CD4-positive, alpha-beta T cell treated with Interleukin-4 for 1 hour (primary cell): ENCODE results near the gene APBA1.
"Not testable (repeated sequence)": the region's sequence is repeated elsewhere in the genome, so short reads cannot be mapped to it uniquely, and the experiment has no call there.

ENCODE experiments used
- DNase-seq, 2 donors: peaks; one replicate each; pipeline ENCODE4 v3.0.0-alpha.2; 2020 to 2022

APBA1 gene

DNA sequence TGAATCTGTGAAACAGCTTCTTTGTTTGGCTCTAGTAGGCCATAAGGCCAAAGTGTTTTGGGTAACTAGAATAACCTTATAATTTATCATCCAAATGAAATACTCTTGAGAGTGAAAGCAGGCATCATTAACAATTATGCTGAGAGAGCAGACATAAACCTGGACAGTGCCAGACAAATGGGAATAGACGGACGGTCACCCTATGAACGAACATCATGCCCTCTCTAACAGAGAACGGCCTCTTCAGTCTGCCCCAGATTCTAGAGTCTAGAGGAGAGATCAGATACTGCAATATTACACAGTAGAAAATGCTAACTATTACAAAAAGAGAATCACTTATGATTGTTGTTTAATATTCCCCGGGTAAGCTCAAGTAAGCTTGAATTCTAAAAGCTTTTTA is 68.5 kb downstream of the APBA1 start:
- DNase-seq: no peak

DNA sequence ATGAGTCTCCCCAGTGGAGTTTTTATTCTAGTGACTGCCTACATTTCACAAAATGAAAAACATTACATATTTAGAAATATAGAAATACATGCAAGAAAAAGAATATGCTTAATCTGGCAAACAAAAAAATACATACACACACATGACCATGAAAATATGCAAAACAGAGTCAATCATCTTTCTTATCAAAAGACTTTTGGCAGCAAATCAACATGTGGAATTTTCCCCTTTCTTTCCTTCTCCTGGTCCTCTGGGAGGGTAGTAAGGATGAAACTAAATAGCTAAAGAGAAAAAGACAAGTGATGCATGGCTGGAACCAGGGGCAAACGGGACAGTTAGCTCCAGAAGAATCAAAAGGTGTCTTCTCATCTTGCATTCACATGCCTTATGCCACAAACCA is 69.4 kb downstream of the APBA1 start:
- no peak for DNase-seq

DNA sequence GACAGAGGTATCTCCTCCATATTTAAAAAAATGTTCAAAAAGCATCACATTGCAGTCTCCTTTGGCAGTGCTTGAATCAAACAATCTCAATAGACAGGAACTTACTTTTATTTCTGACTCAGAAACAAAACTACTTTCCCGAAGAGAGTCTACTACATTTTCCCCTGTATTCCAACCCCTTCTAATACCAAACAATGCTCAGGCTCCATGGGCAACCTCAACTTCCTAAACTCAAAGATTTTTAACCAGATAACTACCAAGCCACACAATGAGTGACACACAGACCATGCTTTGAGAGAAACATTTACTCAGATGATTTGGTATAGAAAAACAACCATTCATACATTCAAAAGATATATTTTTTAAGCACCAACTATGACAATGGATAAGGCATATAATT is 70.5 kb downstream of the APBA1 start:
- DNase-seq: no peak

DNA sequence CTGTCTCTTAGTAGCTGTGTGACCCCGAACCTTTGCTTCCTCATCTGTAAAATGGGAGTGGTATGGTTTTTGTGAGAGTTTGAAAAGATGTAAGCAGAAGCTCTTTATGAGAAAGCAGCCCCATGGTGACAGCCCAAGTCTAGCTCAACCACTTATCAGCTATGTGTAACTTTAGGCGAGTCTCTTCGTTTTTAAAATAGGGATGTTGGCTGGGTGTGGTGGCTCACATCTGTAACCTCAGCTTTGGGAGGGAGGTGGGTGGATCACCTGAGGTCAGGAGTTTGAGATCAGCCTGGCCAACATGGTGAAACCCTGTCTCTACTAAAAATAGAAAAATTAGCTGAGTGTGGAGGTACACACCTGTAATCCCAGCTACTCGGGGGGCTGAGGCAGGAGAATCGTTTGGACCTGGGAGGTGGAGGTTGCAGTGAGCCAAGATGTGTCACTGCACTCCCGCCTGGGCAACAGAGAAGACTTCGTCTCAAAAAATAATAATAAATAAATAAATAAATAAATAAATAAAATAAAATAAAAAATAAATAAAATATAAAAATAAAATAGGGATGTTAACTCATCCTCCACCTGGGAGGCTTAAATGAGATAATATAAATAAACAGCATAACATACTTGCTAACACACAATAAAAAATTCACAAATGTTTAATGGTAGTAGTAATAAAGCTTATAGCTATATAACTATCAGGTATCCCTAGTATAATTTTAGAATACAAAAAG is 71.7 kb downstream of the APBA1 start:
- DNase-seq: no peak

DNA sequence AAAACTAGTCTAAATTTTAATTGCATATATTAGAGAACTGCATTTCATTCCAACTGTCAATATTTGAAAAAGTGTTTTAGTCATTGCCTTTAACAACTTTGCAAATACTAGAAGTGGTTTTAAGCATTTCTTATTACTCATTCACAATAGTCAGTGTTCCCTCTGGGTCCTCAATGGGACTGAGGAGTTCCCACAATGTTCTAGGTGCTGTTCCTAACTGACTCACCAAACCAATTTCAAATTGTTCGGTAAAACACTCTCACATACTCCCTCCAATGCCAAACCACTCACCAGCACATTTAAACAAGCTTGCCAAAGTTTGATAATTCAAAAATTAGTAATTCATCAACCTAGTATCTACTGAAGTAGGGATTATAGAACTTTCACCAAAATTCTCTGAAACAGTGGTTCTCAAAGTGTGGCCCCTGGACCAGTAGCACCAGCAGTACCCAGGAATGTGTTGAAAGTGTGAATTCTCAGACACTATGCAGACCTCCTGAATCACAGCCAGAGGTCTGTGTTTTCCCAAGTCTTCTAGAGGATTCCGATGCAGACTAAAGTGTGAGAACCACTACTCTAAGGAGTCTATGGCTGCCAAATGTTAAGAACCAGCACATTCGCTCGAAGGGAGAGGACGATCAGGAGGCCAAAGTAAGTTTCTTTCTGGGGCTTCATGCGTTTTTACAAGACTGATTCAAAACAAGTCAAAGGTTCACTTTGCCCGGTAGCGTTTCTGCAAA is 72.8 kb downstream of the APBA1 start:
- DNase-seq: no peak

GRCh38 chr9:69596906-69597305 is 75.3 kb downstream of the APBA1 start:
- DNase-seq: not testable (repeated sequence)

GRCh38 chr9:69594180-69594579 is 78.0 kb downstream of the APBA1 start:
- no peak for DNase-seq

DNA sequence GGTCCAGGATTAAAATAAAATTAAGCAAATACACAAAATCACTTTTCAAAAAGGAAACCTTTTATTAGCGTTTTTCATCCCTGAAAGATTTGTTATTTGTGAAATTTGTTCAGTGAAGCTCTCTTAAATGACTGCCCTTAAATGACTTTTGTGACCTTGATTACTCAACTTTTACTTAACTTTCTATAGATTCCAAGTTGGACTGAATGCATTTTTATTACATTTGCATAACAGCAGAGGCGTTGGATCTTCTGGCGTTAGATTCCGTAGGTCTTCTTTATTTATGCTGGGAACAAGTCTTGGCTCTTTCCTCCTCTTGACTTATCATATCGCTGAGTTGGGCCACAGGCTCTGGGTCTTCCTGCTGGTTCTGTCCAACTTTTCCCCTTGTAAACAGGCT is 78.4 kb downstream of the APBA1 start:
- no peak for DNase-seq

DNA sequence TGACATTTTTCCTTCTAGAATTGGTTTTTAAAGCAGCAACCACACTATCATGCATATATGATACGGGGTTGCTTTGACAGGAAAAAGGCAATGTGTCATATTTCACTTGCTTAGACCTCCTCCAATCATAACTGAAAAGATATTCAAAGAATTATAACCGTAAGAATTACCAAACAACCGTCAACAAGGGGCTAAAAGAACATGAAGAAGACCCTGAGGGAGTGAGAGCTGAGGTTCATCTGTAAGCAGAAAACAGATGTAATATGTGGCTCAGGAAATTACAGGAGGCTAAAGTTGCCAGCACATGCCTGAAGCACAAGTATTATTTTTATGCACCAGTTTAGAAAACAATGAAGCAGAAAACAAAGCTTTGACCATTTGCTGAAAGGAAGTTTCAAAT is 78.9 kb downstream of the APBA1 start:
- DNase-seq: no peak

GRCh38 chr9:69590266-69590665 is 81.9 kb downstream of the APBA1 start:
- DNase-seq: no peak

DNA sequence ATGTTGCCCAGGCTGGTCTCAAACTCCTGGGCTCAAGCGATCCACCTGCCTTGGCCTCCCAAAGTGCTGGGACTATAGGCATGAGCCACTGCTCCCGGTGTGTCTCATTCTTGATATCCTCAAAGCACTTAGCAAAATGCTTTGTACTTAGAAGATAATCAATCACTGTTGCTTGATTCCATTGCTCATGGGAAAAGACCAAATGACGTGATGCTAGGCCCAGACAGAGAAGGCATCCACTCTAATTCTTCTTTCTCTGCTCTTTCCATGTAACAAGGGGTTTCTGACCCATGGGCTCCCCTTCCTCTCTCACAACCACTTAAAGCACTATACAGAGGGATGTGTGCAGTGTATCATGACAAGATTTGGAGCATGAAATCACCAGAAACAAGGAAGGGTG is 83.0 kb downstream of the APBA1 start:
- no peak for DNase-seq

GRCh38 chr9:69585571-69585970 is 86.6 kb downstream of the APBA1 start:
- no peak for DNase-seq

GRCh38 chr9:69584759-69585158 is 87.4 kb downstream of the APBA1 start:
- no peak for DNase-seq

DNA sequence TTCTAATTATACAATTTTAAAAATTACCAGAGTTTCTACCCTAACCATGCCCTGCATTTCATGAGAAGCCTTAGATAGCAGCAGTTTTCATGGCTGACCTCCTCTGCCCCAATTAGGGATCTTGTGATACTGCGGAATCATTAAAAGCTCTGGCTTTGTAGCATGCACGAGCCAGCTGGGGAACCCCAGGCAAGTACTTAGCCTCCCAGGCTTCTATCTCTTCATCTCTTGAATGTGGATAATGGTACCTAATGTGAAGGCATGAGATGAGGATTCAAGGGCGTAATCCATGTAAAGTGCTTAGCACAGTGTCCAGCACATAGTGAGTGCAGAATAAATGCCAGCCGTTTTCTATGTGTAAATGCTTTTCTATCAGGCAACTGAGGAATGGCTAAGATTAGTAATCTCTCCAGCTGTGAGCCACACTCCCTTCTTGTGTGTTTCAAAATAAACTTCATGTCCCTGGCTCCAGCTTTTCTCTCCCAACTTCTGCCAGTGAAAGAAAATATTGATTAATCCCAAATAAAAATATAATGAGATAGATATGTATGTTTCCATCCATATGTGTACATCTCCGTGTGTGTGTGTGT is 88.4 kb downstream of the APBA1 start:
- no peak for DNase-seq

DNA sequence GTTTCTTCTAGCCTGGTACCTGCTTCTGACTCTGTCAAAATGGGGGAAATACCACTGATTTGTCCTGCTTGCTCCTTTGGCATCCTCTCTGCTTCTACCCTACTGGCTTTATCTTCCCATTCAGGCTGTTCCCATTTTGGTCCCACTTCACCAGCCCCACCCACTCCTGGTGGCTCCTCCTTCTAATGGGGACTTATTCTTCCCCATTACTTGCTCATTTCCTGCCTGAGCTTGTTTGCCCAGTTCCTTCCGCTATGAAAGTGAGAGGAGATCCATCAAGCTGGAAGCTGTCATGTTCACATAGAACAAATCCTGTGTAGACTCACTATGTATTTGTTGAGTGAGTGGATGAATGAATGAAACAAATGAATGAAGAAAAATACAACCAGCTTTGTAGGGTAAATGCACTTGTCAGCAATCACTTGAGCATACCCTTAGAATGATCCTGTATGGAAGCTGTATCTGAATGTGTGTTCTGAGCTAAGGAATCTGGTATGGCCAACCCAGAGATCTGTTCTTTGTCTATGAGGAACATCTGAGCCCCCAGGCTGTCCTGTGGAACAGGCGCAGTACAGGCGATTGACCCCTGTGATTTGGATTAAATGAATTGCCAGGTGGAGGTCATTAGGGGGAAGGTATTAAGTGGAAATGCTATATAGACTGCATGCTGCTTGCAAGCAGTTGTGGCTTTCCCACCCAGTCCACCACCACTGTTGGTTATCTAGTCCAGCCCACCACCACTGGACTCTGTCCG is 89.5 kb downstream of the APBA1 start:
- no peak for DNase-seq

- DNase-seq: no peak
Observed at GRCh38 chr9:69582018-69582417, 90.2 kb downstream of the APBA1 start.

DNA sequence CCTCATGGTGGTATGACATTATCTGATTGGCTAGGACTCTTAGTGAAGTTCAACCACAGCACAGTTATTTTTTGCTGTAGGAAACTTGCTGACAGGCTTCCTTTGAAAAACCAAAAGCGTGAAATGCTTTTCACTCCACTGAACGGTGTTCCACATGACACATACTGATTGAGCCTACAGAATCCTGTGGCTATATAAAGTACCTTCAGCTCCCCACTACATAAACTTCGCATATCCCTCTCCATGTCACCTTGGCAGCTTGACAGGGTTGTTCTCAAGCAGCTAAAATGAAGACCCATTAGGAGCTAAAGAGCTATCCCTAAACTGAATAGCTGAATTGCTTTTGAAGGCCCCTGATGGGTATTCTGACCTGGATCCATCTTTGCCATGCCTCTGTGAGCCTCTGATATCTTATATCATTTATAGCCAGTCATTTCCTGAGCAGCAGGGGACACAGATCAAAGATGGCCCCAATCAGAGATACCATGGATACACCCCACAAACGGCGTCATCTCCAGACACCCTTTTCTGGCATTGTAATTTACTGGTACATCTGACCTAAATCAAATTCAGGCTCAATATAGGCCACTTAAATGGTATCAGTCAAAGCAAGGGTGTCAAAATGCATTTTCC is 91.5 kb downstream of the APBA1 start:
- DNase-seq: no peak

DNA sequence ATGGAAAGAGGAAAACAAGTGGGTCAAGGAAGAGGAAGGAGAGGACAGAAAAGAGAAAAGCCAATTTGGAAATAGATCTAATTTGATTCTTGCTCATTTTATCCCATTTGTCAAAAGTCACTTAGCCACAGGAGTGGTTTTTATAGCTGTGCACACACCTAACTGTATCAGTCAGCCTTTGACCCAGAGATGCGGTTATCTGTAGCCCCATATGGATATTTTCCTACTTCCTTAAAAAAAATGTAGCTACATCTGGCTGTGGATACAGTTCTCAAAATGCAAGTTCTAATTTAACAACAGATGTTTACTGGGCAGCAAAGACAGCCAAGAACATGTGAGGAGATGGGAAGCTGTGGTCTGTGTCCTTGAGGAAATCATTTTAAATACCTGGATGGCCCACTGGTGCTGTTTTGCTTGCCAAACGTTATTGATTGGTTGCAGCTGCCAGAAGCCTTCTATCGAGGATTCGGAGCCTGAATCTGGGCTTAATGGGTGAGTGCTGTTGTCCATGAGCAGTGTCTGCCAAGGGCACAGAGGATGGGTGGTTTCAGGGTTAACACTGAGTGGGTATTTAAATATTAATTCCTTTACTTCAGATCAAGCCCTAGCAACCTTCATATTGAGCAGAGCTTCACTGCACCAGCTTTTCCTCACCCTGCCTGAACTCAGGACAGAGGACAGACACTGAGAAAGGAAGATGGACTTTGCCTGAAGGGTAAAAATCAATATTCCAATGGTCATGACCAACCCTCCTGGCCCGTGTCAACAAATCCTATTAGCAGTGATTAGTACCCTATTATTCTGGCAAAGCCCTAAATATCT is 92.2 kb downstream of the APBA1 start:
- DNase-seq: no peak

DNA sequence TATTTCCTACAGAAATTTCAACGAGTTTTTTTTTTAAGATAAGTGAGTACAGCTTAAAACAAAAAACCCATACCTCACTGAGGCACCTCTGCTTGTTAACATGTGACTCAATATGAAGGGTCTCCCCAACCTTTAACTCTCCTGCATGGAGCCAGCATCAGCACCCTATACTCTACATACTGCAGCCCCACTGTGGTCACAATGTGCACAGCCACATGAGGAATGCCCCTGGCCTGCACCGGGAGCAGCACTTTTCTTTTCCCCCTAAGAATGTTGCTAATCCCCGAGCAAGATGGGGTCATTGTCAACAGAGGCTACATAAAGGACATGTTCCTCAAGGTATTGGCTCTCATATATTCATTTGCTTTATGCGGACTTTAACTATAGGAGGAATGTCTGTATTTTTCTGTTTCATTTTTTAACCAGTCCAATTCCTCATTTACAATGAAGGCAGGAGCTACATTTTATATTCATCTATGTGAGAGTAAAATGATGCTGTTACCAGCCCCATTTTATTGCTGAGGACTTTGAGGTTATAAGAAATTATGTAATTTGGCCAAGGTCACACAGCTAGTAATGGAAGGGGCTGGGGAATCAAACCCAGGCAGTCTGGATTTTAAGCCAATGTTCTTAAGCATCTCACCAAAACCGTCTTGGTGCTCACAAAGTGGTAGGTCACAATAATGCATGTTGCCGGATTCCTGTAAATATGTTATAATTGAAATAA is 93.0 kb downstream of the APBA1 start:
- DNase-seq: no peak

- DNase-seq: no peak
Observed at GRCh38 chr9:69578026-69578425, 94.1 kb downstream of the APBA1 start.

DNA sequence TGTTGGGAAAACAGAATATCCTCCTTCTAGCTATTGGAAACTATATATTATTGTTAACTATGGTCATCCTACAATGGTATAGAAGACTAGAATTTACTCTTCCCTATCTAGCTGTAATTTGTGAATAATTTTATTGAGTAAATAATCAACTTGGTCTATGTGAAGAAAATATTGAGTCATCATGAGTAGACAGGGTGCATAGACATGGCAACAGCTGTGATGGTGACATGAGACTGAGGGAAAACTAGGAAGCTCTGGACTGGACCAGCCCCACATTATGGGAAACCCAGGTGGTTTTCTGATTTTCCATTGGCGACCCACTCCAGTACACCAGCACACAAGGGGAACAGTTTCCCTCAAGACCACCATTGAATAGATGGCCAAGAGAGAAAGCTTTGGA is 95.0 kb downstream of the APBA1 start:
- no peak for DNase-seq
